Activated CD4-positive, alpha-beta T cell treated with anti-CD3 and anti-CD28 coated beads, Interleukin-2, amount 50 U/mL, for 48 hours (primary cell): ENCODE data around the gene ABLIM1.

Source experiments
- DNase-seq, 2 experiments: peaks; one replicate each; pipeline ENCODE4 v3.0.0-alpha.2; 2020

The ABLIM1 gene

GRCh38 chr10:114678820-114679219, 20.7 kb upstream of the ABLIM1 start:
- no peak for DNase-seq

- DNase-seq = no peak
These were observed 20.3 kb upstream of the ABLIM1 start for GRCh38 chr10:114678336-114678735.

- DNase-seq = no peak
These were observed 16.3 kb upstream of the ABLIM1 start for GRCh38 chr10:114674346-114674745.

- DNase-seq = no peak
These were observed 11.6 kb upstream of the ABLIM1 start for GRCh38 chr10:114669648-114670047.

GRCh38 chr10:114668375-114669080, 10.5 kb upstream of the ABLIM1 start:
- no peak for DNase-seq

- DNase-seq = no peak
These were observed 7.8 kb upstream of the ABLIM1 start for GRCh38 chr10:114665873-114666272.

GRCh38 chr10:114665406-114665805, 7.3 kb upstream of the ABLIM1 start:
- DNase-seq = no peak

GRCh38 chr10:114664127-114664526, 6.1 kb upstream of the ABLIM1 start:
- no peak for DNase-seq

GRCh38 chr10:114663626-114664025, 5.6 kb upstream of the ABLIM1 start:
- no peak for DNase-seq

GRCh38 chr10:114662646-114663217, 4.7 kb upstream of the ABLIM1 start:
- no peak for DNase-seq

GRCh38 chr10:114661212-114661880, 3.3 kb upstream of the ABLIM1 start:
- no peak for DNase-seq

GRCh38 chr10:114655671-114656070, 2.4 kb downstream of the ABLIM1 start:
- no peak for DNase-seq

GRCh38 chr10:114654822-114655575, 3.1 kb downstream of the ABLIM1 start:
- DNase-seq = no peak

- no peak for DNase-seq
These were observed 4.1 kb downstream of the ABLIM1 start for GRCh38 chr10:114653926-114654325.

- DNase-seq = no peak
These were observed 5.4 kb downstream of the ABLIM1 start for GRCh38 chr10:114652402-114653368.

GRCh38 chr10:114650831-114651230, 7.2 kb downstream of the ABLIM1 start:
- DNase-seq = no peak

- no peak for DNase-seq
These were observed 7.8 kb downstream of the ABLIM1 start for GRCh38 chr10:114650266-114650665.

GRCh38 chr10:114649217-114649903, 8.7 kb downstream of the ABLIM1 start:
- DNase-seq = no peak

GRCh38 chr10:114648368-114648767, 9.7 kb downstream of the ABLIM1 start:
- DNase-seq = no peak

- no peak for DNase-seq
These were observed 10.4 kb downstream of the ABLIM1 start for GRCh38 chr10:114647545-114648138.

GRCh38 chr10:114646426-114646825, 11.6 kb downstream of the ABLIM1 start:
- no peak for DNase-seq
